ENCODE measurements around the gene FYCO1. TPM values are rescaled to one million over a fixed set of nuclear protein-coding genes. Genes with fewer than 3 reads are reported as not detected.

FYCO1 gene
- total and polyA plus RNA-seq, 10 of the 15 experiments (the other 5 are each of a cell fraction or from before 2014, with no cell fraction given), result 1.5 to 8.4 (median 6.5) TPM

DNA sequence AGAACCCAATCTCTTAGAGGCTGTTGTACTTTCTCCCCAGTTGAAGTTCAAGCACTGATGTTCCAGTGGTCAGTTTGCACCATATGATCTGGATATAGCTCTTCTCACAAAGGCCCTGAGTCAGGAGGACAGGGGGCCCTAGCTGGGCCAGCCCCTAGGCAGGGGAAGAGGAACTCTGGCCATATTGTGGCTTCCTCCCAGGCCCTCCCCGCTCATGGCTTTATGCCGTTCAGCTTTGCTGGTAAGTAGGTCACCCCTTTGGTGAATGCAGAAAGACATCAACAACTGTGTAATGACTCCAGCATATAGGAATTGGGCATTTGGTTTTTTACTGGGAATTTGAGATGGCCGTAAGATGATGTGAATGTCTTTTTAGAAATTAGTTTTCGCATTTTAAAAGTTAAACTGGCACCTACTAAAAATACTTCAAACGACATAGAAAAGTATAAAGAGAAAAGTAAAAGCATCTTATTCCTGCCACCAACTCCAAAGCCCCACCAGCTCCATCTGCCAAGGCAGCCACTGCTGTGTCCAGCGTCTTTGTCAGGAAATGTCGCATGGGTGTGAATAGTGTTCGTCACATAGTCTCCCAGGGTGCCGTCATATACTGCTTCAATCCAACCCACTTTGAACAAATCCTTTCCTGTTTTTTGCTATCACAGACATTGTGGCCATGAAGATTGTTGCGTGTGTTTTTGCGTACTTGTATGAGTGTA lies 84.0 kb downstream of the FYCO1 start:
- Histone ChIP-seq H3K9ac (ENCODE audit: control insufficient read depth, insufficient read depth, low read length) (no peak overlapping the region), H3K36me3 (ENCODE audit: control insufficient read depth in 2 of 2, insufficient read depth in 2 of 2, low read length in 1 of 2) (peaks cover 0 to 2% of the 10 kb centered on the region in 2 experiments; a peak in 2 of 4 replicates), H3K4me2 (ENCODE audit: control insufficient read depth, insufficient read depth) (no peak overlapping the region), H3K79me2 (ENCODE audit: control insufficient read depth, insufficient read depth, low read length) (no peaks in the 10 kb centered on the region), H2AFZ (ENCODE audit: control insufficient read depth, low read depth, low read length) (no peak overlapping the region), H3K4me1 (ENCODE audit: control insufficient read depth, insufficient read depth, low read length) (peaks cover 21% of the 10 kb centered on the region), H3K9me3 (replicated peaks; ENCODE audit: control insufficient read depth, insufficient read depth, low read length) (peaks cover 3% of the 10 kb centered on the region; the same call in 2 of the 3 replicates), H3K27me3 (replicated peaks in 1 of 2; ENCODE audit: control insufficient read depth in 2 of 2, insufficient read depth in 2 of 2, low read length in 1 of 2) (peaks cover 0 to 2% of the 10 kb centered on the region in 2 experiments; a peak in 1 of 4 replicates), H3K27ac (ENCODE audit: control insufficient read depth, insufficient read depth) (no peak overlapping the region), H4K20me1 (ENCODE audit: control insufficient read depth, insufficient read depth) (no peaks in the 10 kb centered on the region), H3K4me3 (no peak overlapping the region; the same call in 1 of the 2 replicates)
- TF ChIP-seq SIN3A (IDR thresholded peaks at IDR 0.05; ENCODE audit: low read depth, low read length), result no peak
- TF ChIP-seq LARP7 (IDR thresholded peaks at IDR 0.05), result peak; percentile 10; the same call in 1 of the 2 replicates
- TF ChIP-seq, protein P1, sequence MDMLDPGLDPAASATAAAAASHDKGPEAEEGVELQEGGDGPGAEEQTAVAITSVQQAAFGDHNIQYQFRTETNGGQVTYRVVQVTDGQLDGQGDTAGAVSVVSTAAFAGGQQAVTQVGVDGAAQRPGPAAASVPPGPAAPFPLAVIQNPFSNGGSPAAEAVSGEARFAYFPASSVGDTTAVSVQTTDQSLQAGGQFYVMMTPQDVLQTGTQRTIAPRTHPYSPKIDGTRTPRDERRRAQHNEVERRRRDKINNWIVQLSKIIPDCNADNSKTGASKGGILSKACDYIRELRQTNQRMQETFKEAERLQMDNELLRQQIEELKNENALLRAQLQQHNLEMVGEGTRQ (IDR thresholded peaks at IDR 0.05; ENCODE audit: borderline replicate concordance, low read depth, low read length), result no peak
- peak; percentile 38; the same call in 1 of the 2 replicates for TF ChIP-seq SPI1 (IDR thresholded peaks at IDR 0.05; ENCODE audit: borderline replicate concordance, insufficient read depth, low read depth, low read length)
- TF ChIP-seq CREM (IDR thresholded peaks at IDR 0.05; ENCODE audit: low read depth), result 0 out of 2 replicates have a peak, but pooled peaks have one; percentile 8
- TF ChIP-seq, protein P2, sequence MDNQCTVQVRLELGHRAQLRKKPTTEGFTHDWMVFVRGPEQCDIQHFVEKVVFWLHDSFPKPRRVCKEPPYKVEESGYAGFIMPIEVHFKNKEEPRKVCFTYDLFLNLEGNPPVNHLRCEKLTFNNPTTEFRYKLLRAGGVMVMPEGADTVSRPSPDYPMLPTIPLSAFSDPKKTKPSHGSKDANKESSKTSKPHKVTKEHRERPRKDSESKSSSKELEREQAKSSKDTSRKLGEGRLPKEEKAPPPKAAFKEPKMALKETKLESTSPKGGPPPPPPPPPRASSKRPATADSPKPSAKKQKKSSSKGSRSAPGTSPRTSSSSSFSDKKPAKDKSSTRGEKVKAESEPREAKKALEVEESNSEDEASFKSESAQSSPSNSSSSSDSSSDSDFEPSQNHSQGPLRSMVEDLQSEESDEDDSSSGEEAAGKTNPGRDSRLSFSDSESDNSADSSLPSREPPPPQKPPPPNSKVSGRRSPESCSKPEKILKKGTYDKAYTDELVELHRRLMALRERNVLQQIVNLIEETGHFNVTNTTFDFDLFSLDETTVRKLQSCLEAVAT (IDR thresholded peaks at IDR 0.05), result peak; percentile 91
- intact Hi-C loops (cut with micrococcal nuclease; ENCODE audit: unreplicated experiment), result no loop called here
- 95% methylated on average over 11 of the region's 11 CpGs for WGBS (ENCODE audit: insufficient coverage, insufficient replicate concordance, low lambda C conversion rate, missing lambda C conversion rate)
- DNase-seq (ENCODE audit: low read depth, low spot score) (no peak), FAIRE-seq (no peak), ATAC-seq (no peak)
- SMC1A ChIA-PET (ENCODE audit: uncharacterized antibody, unreplicated experiment), result interaction anchor here (0.6 to 11.8 kb wide), 18 partner anchors 9 to 314 kb away, joined by 3 to 199 read pairs (median 7); partner anchors contain the start of genes CCR9 and LZTFL1
- BruUV-seq (replicated peaks), result TSS peak; percentile 34
- in situ Hi-C loops (cut with MboI), result loop anchor here (5.0 kb wide), 1 partner anchor 49 kb away; no protein-coding TSS in a partner anchor
- RAD21 ChIA-PET (ENCODE audit: unreplicated experiment), result interaction anchor here (1.1 to 11.1 kb wide), 13 partner anchors 9 to 151 kb away, joined by 3 to 229 read pairs (median 6); partner anchors contain the start of genes CCR9 and LZTFL1
- CTCF ChIA-PET, result interaction anchor here (0.8 to 8.5 kb wide), 9 partner anchors 10 to 167 kb away, joined by 3 to 67 read pairs (median 8); no protein-coding TSS in a partner anchor
- POLR2A ChIA-PET, result interaction anchor here (0.7 to 6.4 kb wide), 13 partner anchors 9 to 58 kb away, joined by 3 to 41 read pairs (median 6); no protein-coding TSS in a partner anchor

Data from GM12878 (cell line).